Stimulated activated CD4-positive, alpha-beta T cell treated with anti-CD3 and anti-CD28 coated beads, TNF-alpha, amount 100 ng/mL, for 1 hour (primary cell): Measurements from ENCODE around the gene ZSWIM6.

ENCODE experiments used
- DNase-seq, 3 donors: peaks; one replicate each; pipeline ENCODE4 v3.0.0-alpha.2; 2020; ENCODE audit warnings: low read depth in 3 of 3, low spot score in 1 of 3

Gene ZSWIM6

GRCh38 chr5:61331407-61332357, at the start of gene ZSWIM6:
Gene ZSWIM6 (plus strand): TSS chr5:61332258. CDS start chr5:61332273, 15 bp downstream.
- peak; percentile 97 to 99 (median 98) for DNase-seq

- no peak for DNase-seq
Observed at GRCh38 chr5:61283471-61283870, 48.6 kb upstream of the ZSWIM6 start.

- no peak for DNase-seq
Observed at GRCh38 chr5:61285531-61285930, 46.5 kb upstream of the ZSWIM6 start.

GRCh38 chr5:61286446-61287132, 45.5 kb upstream of the ZSWIM6 start:
- DNase-seq: no peak

- DNase-seq: no peak
Observed at GRCh38 chr5:61287474-61287873, 44.6 kb upstream of the ZSWIM6 start.

GRCh38 chr5:61289241-61289640, 42.8 kb upstream of the ZSWIM6 start:
- DNase-seq: no peak

- DNase-seq: no peak
Observed at GRCh38 chr5:61289669-61290306, 42.3 kb upstream of the ZSWIM6 start.

- DNase-seq: no peak
Observed at GRCh38 chr5:61290791-61291210, 41.3 kb upstream of the ZSWIM6 start.

- no peak for DNase-seq
Observed at GRCh38 chr5:61292062-61292657, 39.9 kb upstream of the ZSWIM6 start.

- DNase-seq: no peak
Observed at GRCh38 chr5:61293071-61293470, 39.0 kb upstream of the ZSWIM6 start.

GRCh38 chr5:61293873-61294272, 38.2 kb upstream of the ZSWIM6 start:
- DNase-seq: no peak

GRCh38 chr5:61295365-61295764, 36.7 kb upstream of the ZSWIM6 start:
- DNase-seq: no peak

- no peak for DNase-seq
Observed at GRCh38 chr5:61298066-61298465, 34.0 kb upstream of the ZSWIM6 start.

- no peak for DNase-seq
Observed at GRCh38 chr5:61298580-61298979, 33.5 kb upstream of the ZSWIM6 start.

GRCh38 chr5:61299261-61299681, 32.8 kb upstream of the ZSWIM6 start:
- DNase-seq: no peak

GRCh38 chr5:61301341-61302199, 30.5 kb upstream of the ZSWIM6 start:
- DNase-seq: no peak

GRCh38 chr5:61302200-61302563, 29.9 kb upstream of the ZSWIM6 start:
- DNase-seq: no peak

GRCh38 chr5:61303346-61303745, 28.7 kb upstream of the ZSWIM6 start:
- DNase-seq: no peak

- no peak for DNase-seq
Observed at GRCh38 chr5:61304590-61305381, 27.3 kb upstream of the ZSWIM6 start.
